GM23248 (cell line): Measurements from ENCODE around the gene THUMPD3.

Experiments
- EZH2 ChIP-seq: fragments of 200-600 bp; sonication (generic); IDR thresholded peaks from 2 replicates; pipeline ENCODE4 v1.6.1; 2018; ENCODE audit warnings: antibody characterized with exemption, mild to moderate bottlenecking; ENCODE audit not compliant: insufficient read depth, poor library complexity, severe bottlenecking
- EZH2phosphoT487 ChIP-seq: fragments of 200-600 bp; sonication (generic); IDR thresholded peaks from 2 replicates; pipeline ENCODE4 v1.6.1; 2018; ENCODE audit warnings: antibody characterized with exemption, moderate library complexity, mild to moderate bottlenecking, low read depth; ENCODE audit not compliant: insufficient read depth

DNA sequence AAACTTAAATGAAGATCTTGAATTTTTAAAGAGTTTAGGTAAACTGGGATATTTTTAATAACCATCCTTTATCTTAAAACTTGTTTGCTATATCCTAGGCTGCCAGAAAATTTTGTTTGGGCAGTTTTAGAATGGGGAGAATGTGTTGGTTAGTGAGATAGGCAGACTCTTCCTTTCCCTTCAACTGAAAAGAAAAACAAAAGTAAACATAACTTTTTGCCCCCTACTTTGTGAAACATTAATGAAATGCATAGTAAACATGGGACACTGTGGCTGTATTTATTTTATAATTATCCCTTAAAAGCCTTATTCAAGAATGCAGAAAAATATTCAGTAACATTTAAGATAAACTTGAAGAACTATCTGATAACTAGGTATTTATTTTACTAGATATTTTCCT lies 65.6 kb downstream of the THUMPD3 start:
- TF ChIP-seq EZH2 (no peak), EZH2phosphoT487 (no peak)
